ENCODE measurements around the gene UNK. TPM values are rescaled to one million over a fixed set of nuclear protein-coding genes. Genes with fewer than 3 reads are reported as not detected.
A peak's percentile ranks its signal among the peaks of the same experiment; 100 is the strongest.

Gene UNK
- total and polyA plus RNA-seq, 9 of the 15 experiments (the other 6 are each of a cell fraction or from before 2014, with no cell fraction given), result 12.8 to 38.6 (median 24.8) TPM

DNA sequence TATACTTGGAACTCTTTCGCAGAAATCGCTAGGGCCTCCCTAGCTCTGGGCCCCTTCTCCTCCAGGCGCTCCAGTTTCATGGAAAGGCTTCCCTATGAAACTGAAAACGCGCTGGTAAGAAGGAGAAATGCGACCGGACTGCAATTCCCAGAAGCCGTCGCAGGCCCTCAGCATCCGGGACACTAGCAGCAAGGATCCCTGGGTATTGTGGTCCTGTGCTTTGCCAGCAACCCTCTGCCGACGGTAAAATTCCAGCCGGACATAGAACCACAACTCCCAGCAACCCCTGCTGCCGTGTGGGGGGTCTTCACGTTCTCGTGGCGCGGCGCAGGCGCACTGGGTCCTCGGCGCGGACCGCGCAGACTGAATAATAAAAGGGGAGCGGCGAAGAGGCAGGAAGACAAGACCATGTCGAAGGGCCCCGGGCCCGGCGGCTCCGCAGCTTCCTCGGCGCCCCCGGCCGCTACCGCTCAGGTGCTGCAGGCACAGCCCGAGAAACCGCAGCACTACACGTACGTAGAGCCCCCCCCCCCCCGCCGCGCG, at the start of gene UNK (continued):
- TF ChIP-seq, protein P1, sequence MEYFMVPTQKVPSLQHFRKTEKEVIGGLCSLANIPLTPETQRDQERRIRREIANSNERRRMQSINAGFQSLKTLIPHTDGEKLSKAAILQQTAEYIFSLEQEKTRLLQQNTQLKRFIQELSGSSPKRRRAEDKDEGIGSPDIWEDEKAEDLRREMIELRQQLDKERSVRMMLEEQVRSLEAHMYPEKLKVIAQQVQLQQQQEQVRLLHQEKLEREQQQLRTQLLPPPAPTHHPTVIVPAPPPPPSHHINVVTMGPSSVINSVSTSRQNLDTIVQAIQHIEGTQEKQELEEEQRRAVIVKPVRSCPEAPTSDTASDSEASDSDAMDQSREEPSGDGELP (CRISPR knock-in tag; IDR thresholded peaks at IDR 0.05; ENCODE audit: borderline replicate concordance), result no peak
- no peak for TF ChIP-seq PHF21A (IDR thresholded peaks at IDR 0.05; ENCODE audit: borderline replicate concordance, low read depth)
- TF ChIP-seq, protein P2, sequence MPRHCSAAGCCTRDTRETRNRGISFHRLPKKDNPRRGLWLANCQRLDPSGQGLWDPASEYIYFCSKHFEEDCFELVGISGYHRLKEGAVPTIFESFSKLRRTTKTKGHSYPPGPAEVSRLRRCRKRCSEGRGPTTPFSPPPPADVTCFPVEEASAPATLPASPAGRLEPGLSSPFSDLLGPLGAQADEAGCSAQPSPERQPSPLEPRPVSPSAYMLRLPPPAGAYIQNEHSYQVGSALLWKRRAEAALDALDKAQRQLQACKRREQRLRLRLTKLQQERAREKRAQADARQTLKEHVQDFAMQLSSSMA (CRISPR knock-in tag; IDR thresholded peaks at IDR 0.05), result no peak
- TF ChIP-seq NONO (IDR thresholded peaks at IDR 0.05; ENCODE audit: low read depth in 2 of 2, low read length in 1 of 2), result no peak
- TF ChIP-seq, protein P3, sequence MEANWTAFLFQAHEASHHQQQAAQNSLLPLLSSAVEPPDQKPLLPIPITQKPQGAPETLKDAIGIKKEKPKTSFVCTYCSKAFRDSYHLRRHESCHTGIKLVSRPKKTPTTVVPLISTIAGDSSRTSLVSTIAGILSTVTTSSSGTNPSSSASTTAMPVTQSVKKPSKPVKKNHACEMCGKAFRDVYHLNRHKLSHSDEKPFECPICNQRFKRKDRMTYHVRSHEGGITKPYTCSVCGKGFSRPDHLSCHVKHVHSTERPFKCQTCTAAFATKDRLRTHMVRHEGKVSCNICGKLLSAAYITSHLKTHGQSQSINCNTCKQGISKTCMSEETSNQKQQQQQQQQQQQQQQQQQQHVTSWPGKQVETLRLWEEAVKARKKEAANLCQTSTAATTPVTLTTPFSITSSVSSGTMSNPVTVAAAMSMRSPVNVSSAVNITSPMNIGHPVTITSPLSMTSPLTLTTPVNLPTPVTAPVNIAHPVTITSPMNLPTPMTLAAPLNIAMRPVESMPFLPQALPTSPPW (CRISPR knock-in tag; IDR thresholded peaks at IDR 0.05), result no peak; the same call in 1 of the 2 replicates
- no peak for TF ChIP-seq SNRNP70 (optimal IDR thresholded peaks at IDR 0.05; ENCODE audit: low read depth, low read length)
- TF ChIP-seq TAF7 (tag; IDR thresholded peaks at IDR 0.05), result no peak
- TF ChIP-seq BRD9 (IDR thresholded peaks at IDR 0.05; ENCODE audit: low read depth, partially characterized antibody), result no peak
- no peak for TF ChIP-seq KAT2B (IDR thresholded peaks at IDR 0.05; ENCODE audit: low read depth, low read length)
- TF ChIP-seq, protein P4, sequence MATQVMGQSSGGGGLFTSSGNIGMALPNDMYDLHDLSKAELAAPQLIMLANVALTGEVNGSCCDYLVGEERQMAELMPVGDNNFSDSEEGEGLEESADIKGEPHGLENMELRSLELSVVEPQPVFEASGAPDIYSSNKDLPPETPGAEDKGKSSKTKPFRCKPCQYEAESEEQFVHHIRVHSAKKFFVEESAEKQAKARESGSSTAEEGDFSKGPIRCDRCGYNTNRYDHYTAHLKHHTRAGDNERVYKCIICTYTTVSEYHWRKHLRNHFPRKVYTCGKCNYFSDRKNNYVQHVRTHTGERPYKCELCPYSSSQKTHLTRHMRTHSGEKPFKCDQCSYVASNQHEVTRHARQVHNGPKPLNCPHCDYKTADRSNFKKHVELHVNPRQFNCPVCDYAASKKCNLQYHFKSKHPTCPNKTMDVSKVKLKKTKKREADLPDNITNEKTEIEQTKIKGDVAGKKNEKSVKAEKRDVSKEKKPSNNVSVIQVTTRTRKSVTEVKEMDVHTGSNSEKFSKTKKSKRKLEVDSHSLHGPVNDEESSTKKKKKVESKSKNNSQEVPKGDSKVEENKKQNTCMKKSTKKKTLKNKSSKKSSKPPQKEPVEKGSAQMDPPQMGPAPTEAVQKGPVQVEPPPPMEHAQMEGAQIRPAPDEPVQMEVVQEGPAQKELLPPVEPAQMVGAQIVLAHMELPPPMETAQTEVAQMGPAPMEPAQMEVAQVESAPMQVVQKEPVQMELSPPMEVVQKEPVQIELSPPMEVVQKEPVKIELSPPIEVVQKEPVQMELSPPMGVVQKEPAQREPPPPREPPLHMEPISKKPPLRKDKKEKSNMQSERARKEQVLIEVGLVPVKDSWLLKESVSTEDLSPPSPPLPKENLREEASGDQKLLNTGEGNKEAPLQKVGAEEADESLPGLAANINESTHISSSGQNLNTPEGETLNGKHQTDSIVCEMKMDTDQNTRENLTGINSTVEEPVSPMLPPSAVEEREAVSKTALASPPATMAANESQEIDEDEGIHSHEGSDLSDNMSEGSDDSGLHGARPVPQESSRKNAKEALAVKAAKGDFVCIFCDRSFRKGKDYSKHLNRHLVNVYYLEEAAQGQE (IDR thresholded peaks at IDR 0.05; ENCODE audit: borderline replicate concordance), result no peak
- TF ChIP-seq, protein P4 (CRISPR knock-in tag; IDR thresholded peaks at IDR 0.05; ENCODE audit: low read depth), result no peak
- no peak; the same call in none of the 2 replicates for TF ChIP-seq SP1 (CRISPR knock-in tag; IDR thresholded peaks at IDR 0.05)
- TF ChIP-seq, protein P5, sequence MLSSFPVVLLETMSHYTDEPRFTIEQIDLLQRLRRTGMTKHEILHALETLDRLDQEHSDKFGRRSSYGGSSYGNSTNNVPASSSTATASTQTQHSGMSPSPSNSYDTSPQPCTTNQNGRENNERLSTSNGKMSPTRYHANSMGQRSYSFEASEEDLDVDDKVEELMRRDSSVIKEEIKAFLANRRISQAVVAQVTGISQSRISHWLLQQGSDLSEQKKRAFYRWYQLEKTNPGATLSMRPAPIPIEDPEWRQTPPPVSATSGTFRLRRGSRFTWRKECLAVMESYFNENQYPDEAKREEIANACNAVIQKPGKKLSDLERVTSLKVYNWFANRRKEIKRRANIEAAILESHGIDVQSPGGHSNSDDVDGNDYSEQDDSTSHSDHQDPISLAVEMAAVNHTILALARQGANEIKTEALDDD (IDR thresholded peaks at IDR 0.05), result no peak
- TF ChIP-seq JUN (IDR thresholded peaks at IDR 0.05; ENCODE audit: borderline replicate concordance, low read depth, low read length), result no peak
- peak; percentile 20; the same call in 1 of the 2 replicates for TF ChIP-seq JUN (CRISPR knock-in tag; IDR thresholded peaks at IDR 0.05; ENCODE audit: borderline replicate concordance)
- no peak for TF ChIP-seq ZNF263 (CRISPR knock-in tag; IDR thresholded peaks at IDR 0.05; ENCODE audit: borderline replicate concordance)
